Measurements from ENCODE around the gene ANKRD49. TPM values are rescaled to one million over a fixed set of nuclear protein-coding genes. Genes with fewer than 3 reads are reported as not detected.

The ANKRD49 gene
- total and polyA plus RNA-seq, 2 of the 8 experiments (the other 6 are each of a cell fraction or from before 2014, with no cell fraction given) = 7.4 to 12.2 TPM

DNA sequence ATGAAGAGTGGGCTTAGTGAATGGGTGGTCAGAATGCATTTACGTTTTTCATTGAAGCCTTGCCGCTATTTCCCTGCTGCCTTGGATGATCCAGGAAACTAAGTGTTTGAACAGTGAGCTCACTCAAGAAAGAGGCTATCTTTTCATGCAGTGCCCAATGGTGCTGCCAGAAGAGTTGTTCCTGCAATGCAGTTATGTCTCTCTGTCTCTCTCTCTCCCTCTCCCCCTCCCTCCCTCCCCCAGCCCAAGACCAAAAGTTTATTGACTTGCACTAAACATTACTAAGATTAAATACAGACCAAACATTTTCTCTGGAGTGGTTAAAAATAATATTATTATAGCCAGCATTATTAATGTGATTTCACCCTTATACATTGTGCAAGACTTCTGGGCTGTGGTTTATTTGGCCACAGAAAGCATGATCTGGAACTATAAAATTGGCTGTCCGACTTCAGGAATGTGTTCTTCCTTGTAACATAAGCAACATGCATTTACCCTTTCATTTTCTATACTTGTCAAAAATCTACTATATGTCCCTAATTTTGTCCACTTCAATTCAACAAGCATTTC, 43.3 kb downstream of the ANKRD49 start:
- Histone ChIP-seq H4K8ac (ENCODE audit: extremely low read depth, insufficient read depth, low read length) (no peak overlapping the region), H3K4me3 (ENCODE audit: extremely low read depth in 1 of 4, insufficient read depth in 2 of 4, low read depth in 3 of 4, low read length in 4 of 4) (no peak overlapping the region), H2BK15ac (ENCODE audit: low read length) (no peak overlapping the region), H3K23ac (ENCODE audit: insufficient read length) (no peak overlapping the region), H2AK5ac (ENCODE audit: low read depth, low read length) (no peak overlapping the region), H3K56ac (replicated peaks; ENCODE audit: insufficient read length, low read depth, low read length) (no peak overlapping the region), H2BK120ac (replicated peaks; ENCODE audit: low read depth, low read length) (no peak overlapping the region), H3K4me2 (ENCODE audit: insufficient read depth in 1 of 2, low read depth in 2 of 2, low read length in 2 of 2) (no peak overlapping the region), H4K91ac (replicated peaks; ENCODE audit: insufficient read length, low read length) (no peak overlapping the region), H3K4me1 (replicated peaks in 1 of 4; ENCODE audit: control insufficient read depth in 3 of 4, insufficient read depth in 4 of 4, low read length in 3 of 4) (no peaks in the 10 kb centered on the region), H3K4ac (replicated peaks; ENCODE audit: insufficient read length, low read depth, low read length) (no peak overlapping the region), H2BK12ac (ENCODE audit: low read depth, low read length) (no peak overlapping the region), H3K27me3 (replicated peaks in 1 of 4; ENCODE audit: control insufficient read depth in 3 of 4, extremely low read depth in 1 of 4, insufficient read depth in 3 of 4, low read length in 3 of 4) (no peaks in the 10 kb centered on the region; a peak in 1 of 7 replicates), H4K5ac (ENCODE audit: insufficient read length, low read depth, low read length) (no peak overlapping the region), H3K36me3 (ENCODE audit: control insufficient read depth in 2 of 4, insufficient read depth in 4 of 4, low read length in 3 of 4) (no peaks in the 10 kb centered on the region), H3K9ac (replicated peaks in 1 of 4; ENCODE audit: extremely low read depth in 1 of 4, low read depth in 3 of 4, low read length in 3 of 4) (no peak overlapping the region), H3K9me3 (ENCODE audit: insufficient read depth in 2 of 2, low read depth in 1 of 2, low read length in 1 of 2) (no peaks in the 10 kb centered on the region), H3K79me1 (ENCODE audit: low read depth, low read length) (no peaks in the 10 kb centered on the region), H3K79me2 (ENCODE audit: control insufficient read depth in 1 of 2, insufficient read depth in 2 of 2, low read length in 2 of 2) (no peaks in the 10 kb centered on the region), H2BK5ac (ENCODE audit: low read depth, low read length) (no peak overlapping the region), H3K23me2 (ENCODE audit: low read depth, low read length) (no peaks in the 10 kb centered on the region), H3K14ac (ENCODE audit: insufficient read length) (no peak overlapping the region), H3K18ac (ENCODE audit: extremely low read depth, low read length) (no peak overlapping the region), H3K27ac (ENCODE audit: low read depth, low read length) (no peak overlapping the region), H2BK20ac (ENCODE audit: low read length) (no peak overlapping the region), H4K20me1 (replicated peaks in 1 of 2; ENCODE audit: control insufficient read depth in 1 of 2, insufficient read depth in 2 of 2, low read length in 2 of 2) (no peaks in the 10 kb centered on the region), H2AFZ (ENCODE audit: low read length) (no peak overlapping the region; the same call in 1 of the 2 replicates)
- no peak for TF ChIP-seq KDM1A (IDR thresholded peaks at IDR 0.05; ENCODE audit: borderline replicate concordance, low read length)
- TF ChIP-seq TAF7 (optimal IDR thresholded peaks at IDR 0.05; ENCODE audit: borderline replicate concordance, low read depth, low read length) = no peak
- no peak for TF ChIP-seq BCL11A (IDR thresholded peaks at IDR 0.05; ENCODE audit: low read depth in 2 of 2, low read length in 2 of 2)
- TF ChIP-seq RAD21 (IDR thresholded peaks at IDR 0.05 in 1 of 2, conservative IDR thresholded peaks at IDR 0.05 in 1 of 2; ENCODE audit: low read depth in 2 of 2, low read length in 2 of 2) = no peak
- TF ChIP-seq TCF12 (IDR thresholded peaks at IDR 0.05; ENCODE audit: low read depth, low read length) = no peak
- TF ChIP-seq ASH2L (IDR thresholded peaks at IDR 0.05; ENCODE audit: low read length) = no peak
- TF ChIP-seq HDAC6 (IDR thresholded peaks at IDR 0.05; ENCODE audit: low read depth, low read length) = no peak
- TF ChIP-seq E2F6 (IDR thresholded peaks at IDR 0.05) = no peak
- no peak for TF ChIP-seq SP1 (IDR thresholded peaks at IDR 0.05; ENCODE audit: low read depth, low read length)
- no peak for TF ChIP-seq HDAC2 (IDR thresholded peaks at IDR 0.05; ENCODE audit: borderline replicate concordance in 1 of 2, low read depth in 2 of 2, low read length in 2 of 2)
- DNase-seq (ENCODE audit: low read depth in 1 of 2, low spot score in 2 of 2) = no peak
- ChIA-PET POLR2A (ENCODE audit: partially characterized antibody) (no interaction called here), CTCF (ENCODE audit: partially characterized antibody) (interaction anchor here (1.1 to 1.4 kb wide), 2 partner anchors 13 to 15 kb away, joined by 3 to 5 read pairs; no protein-coding TSS in a partner anchor)
- 82% methylated on average over 3 of the region's 3 CpGs; no CpG with 5 or more reads in 1 of the 2 experiments for WGBS, 2 experiments (ENCODE audit: extremely low coverage in 1 of 2, insufficient coverage in 1 of 2, insufficient read length in 1 of 2, insufficient replicate concordance in 2 of 2, low coverage in 1 of 2, low lambda C conversion rate in 2 of 2, missing lambda C conversion rate in 1 of 2)
- FAIRE-seq = no peak

Measured in H1 (cell line).